Fibroblast of mammary gland (primary cell): ENCODE results near the gene ARIH1.

ENCODE experiments used
- DNase-seq: peaks from one replicate; pipeline ENCODE4 v3.0.0-alpha.2; 2010; ENCODE audit warnings: low read depth
- H3K4me3 ChIP-seq: 2 replicates; pipeline ENCODE4 v1.5.1; 2011; ENCODE audit warnings: low read depth, mild to moderate bottlenecking, low read length, moderate library complexity; ENCODE audit not compliant: control insufficient read depth
- TF ChIP-seq, protein P1 (sequence below): conservative IDR thresholded peaks from 2 replicates; pipeline ENCODE4 v1.5.1; 2011; ENCODE audit warnings: low read depth, low read length, inconsistent platforms; ENCODE audit not compliant: control insufficient read depth, insufficient read depth

Gene ARIH1

GRCh38 chr15:72588096-72588495, 114.0 kb downstream of the ARIH1 start:
- H3K4me3 ChIP-seq, result no peak overlapping the region
- DNase-seq, result no peak
- TF ChIP-seq, protein P1, sequence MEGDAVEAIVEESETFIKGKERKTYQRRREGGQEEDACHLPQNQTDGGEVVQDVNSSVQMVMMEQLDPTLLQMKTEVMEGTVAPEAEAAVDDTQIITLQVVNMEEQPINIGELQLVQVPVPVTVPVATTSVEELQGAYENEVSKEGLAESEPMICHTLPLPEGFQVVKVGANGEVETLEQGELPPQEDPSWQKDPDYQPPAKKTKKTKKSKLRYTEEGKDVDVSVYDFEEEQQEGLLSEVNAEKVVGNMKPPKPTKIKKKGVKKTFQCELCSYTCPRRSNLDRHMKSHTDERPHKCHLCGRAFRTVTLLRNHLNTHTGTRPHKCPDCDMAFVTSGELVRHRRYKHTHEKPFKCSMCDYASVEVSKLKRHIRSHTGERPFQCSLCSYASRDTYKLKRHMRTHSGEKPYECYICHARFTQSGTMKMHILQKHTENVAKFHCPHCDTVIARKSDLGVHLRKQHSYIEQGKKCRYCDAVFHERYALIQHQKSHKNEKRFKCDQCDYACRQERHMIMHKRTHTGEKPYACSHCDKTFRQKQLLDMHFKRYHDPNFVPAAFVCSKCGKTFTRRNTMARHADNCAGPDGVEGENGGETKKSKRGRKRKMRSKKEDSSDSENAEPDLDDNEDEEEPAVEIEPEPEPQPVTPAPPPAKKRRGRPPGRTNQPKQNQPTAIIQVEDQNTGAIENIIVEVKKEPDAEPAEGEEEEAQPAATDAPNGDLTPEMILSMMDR, result no peak

DNA sequence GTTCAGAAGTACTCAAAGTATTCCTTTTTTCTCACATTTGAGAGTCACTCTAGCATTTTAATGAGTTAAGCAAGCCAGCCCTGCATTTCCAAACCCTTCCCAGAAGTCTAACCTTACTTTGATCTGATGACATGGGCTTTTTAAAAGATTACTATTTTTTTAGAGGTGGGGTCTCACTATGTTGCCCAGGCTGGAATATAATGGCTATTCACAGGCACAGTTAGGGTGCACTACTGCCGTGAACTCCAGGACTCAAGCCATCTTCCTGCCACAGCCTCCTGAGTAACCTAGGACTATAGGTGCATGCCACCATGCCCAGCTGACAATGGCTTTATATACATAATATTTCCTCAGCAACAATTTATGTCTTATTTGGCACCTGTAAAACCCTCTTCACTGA, 116.3 kb downstream of the ARIH1 start:
- H3K4me3 ChIP-seq, result no peak overlapping the region
- no peak for DNase-seq
- TF ChIP-seq, protein P1, result no peak

GRCh38 chr15:72591361-72591760, 117.2 kb downstream of the ARIH1 start:
- H3K4me3 ChIP-seq, result no peak overlapping the region
- TF ChIP-seq, protein P1, result no peak
- peak; percentile 47 for DNase-seq

GRCh38 chr15:72592097-72592496, 118.0 kb downstream of the ARIH1 start:
- H3K4me3 ChIP-seq, result no peak overlapping the region
- TF ChIP-seq, protein P1, result no peak
- DNase-seq, result no peak

DNA sequence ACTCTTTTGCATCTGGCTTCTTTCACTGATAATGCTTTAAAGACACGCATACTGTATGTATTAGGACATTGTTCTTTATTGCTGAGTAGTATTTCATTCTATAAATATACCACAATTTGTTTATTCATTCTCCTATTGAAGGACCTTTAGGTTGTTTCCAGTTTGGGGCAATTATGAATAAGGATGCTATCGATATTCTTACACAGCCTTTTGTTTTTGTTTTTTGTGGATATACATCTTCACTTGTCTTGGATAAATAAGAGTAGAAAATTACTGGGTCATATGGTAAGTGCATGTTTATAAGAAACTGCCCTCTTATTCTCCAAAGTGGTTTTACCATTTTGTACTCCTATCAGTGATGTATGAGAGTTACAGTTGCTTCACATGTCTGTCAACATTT, 118.5 kb downstream of the ARIH1 start:
- no peak for DNase-seq
- no peak overlapping the region for H3K4me3 ChIP-seq
- TF ChIP-seq, protein P1, result no peak

GRCh38 chr15:72593838-72594237, 119.7 kb downstream of the ARIH1 start:
- TF ChIP-seq, protein P1, result no peak

GRCh38 chr15:72599855-72600464, 125.8 kb downstream of the ARIH1 start:
- TF ChIP-seq, protein P1, result peak; percentile 71
- peak; percentile 71 for DNase-seq
- no peak overlapping the region for H3K4me3 ChIP-seq

More at GRCh38 chr15:72593838-72594237, 119.7 kb downstream of the ARIH1 start:
- no peak overlapping the region for H3K4me3 ChIP-seq
- DNase-seq, result no peak
